HFFc6 (cell line): ENCODE measurements around the gene ENC1. TPM values are rescaled to one million over a fixed set of nuclear protein-coding genes. Genes with fewer than 3 reads are reported as not detected.

Experiments
- DNase-seq: peaks from one replicate; pipeline ENCODE4 v3.0.0-alpha.2; 2018
- H3K27ac Mint-ChIP-seq: 2 replicates; pipeline ENCODE4 v1.8.0; 2020; ENCODE audit warnings: mild to moderate bottlenecking, mixed read lengths
- H3K27me3 Mint-ChIP-seq: 2 replicates; pipeline ENCODE4 v1.8.0; 2021; ENCODE audit warnings: mild to moderate bottlenecking, moderate library complexity, mixed read lengths; ENCODE audit not compliant: insufficient read depth
- H3K36me3 Mint-ChIP-seq: 2 replicates; pipeline ENCODE4 v1.8.0; 2021; ENCODE audit warnings: low read depth, mixed read lengths
- H3K4me1 Mint-ChIP-seq: 2 replicates; pipeline ENCODE4 v1.8.0; 2020; ENCODE audit warnings: low read depth, mixed read lengths
- H3K4me3 Mint-ChIP-seq: 2 replicates; pipeline ENCODE4 v1.8.0; 2020; ENCODE audit warnings: mild to moderate bottlenecking, moderate library complexity, mixed read lengths
- H3K9me3 Mint-ChIP-seq: 2 replicates; pipeline ENCODE4 v1.8.0; 2020; ENCODE audit warnings: mild to moderate bottlenecking, mixed read lengths
- CTCF ChIP-seq: fragments of 200-600 bp; sonication (generic); IDR thresholded peaks from 2 replicates; pipeline ENCODE4 v1.5.0; 2021; ENCODE audit warnings: antibody characterized with exemption, mild to moderate bottlenecking
- total RNA-seq, 6 experiments: library from RNA; stranded (reverse); fragmentation: NEBNext Ultra II Directional; extraction: Animal tissue kit (Norgen Biotek cat#: 25700); gene quantifications; 2 replicates in 1 of 6; 3 replicates in 5 of 6; pipeline ENCODE4 v1.2.3, GENCODE V29; 2021

Gene ENC1
- total RNA-seq, 6 experiments from 2014 or later = 22.6 to 56.4 (median 25.4) TPM

DNA sequence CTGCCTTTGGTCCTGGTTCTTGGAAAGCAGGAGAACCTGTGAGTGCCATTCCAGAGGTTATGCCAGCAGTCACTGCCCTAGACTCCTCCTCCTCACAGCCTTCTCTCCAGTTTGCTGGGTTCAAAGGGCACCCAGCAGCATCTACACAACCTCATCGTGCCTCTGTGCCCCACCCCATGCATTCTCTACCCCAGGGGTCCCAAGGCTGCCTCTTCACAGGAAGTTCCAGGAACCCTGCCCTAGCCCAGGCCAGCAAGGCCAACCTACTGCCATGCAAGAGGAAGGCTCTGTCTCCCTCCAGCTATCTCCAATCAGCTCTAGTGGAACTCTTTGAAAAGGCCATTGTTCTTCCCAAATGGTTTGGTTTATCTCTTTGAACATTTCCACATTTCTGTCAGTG is 21.2 kb downstream of the ENC1 start:
- Mint-ChIP-seq H3K36me3 (no peaks in the 10 kb centered on the region), H3K9me3 (no peaks in the 10 kb centered on the region), H3K27ac (no peak overlapping the region), H3K27me3 (no peaks in the 10 kb centered on the region), H3K4me1 (peaks cover 22% of the 10 kb centered on the region), H3K4me3 (no peak overlapping the region)
- DNase-seq = no peak
- no peak for TF ChIP-seq CTCF

GRCh38 chr5:74618106-74618505 is 22.4 kb downstream of the ENC1 start:
- no peak for TF ChIP-seq CTCF
- no peak overlapping the region for H3K27ac Mint-ChIP-seq
- peaks cover 16% of the 10 kb centered on the region for H3K4me1 Mint-ChIP-seq

GRCh38 chr5:74617202-74617601 is 23.3 kb downstream of the ENC1 start:
- Mint-ChIP-seq H3K4me1 (peaks cover 7% of the 10 kb centered on the region), H3K4me3 (no peak overlapping the region), H3K9me3 (no peaks in the 10 kb centered on the region), H3K36me3 (no peaks in the 10 kb centered on the region), H3K27ac (no peak overlapping the region), H3K27me3 (no peaks in the 10 kb centered on the region; the same call in 1 of the 2 replicates)
- TF ChIP-seq CTCF = no peak
- no peak for DNase-seq

More at GRCh38 chr5:74618106-74618505, 22.4 kb downstream of the ENC1 start:
- Mint-ChIP-seq H3K4me3 (no peak overlapping the region), H3K36me3 (no peaks in the 10 kb centered on the region), H3K27me3 (no peaks in the 10 kb centered on the region; the same call in 1 of the 2 replicates), H3K9me3 (no peaks in the 10 kb centered on the region)
- DNase-seq = no peak

GRCh38 chr5:74616236-74617146 is 24.0 kb downstream of the ENC1 start:
- Mint-ChIP-seq H3K4me3 (no peak overlapping the region), H3K4me1 (no peaks in the 10 kb centered on the region), H3K9me3 (no peaks in the 10 kb centered on the region), H3K27ac (no peak overlapping the region), H3K27me3 (peaks cover 3% of the 10 kb centered on the region; the same call in 1 of the 2 replicates), H3K36me3 (no peaks in the 10 kb centered on the region)
- no peak for DNase-seq
- TF ChIP-seq CTCF = no peak

GRCh38 chr5:74613283-74613682 is 27.2 kb downstream of the ENC1 start:
- H3K4me1 Mint-ChIP-seq = peaks cover 6% of the 10 kb centered on the region
- no peaks in the 10 kb centered on the region for H3K36me3 Mint-ChIP-seq
- no peak for TF ChIP-seq CTCF
- no peak for DNase-seq
- no peak overlapping the region for H3K4me3 Mint-ChIP-seq
- H3K27ac Mint-ChIP-seq = no peak overlapping the region
- no peaks in the 10 kb centered on the region for H3K9me3 Mint-ChIP-seq
- H3K27me3 Mint-ChIP-seq = peaks cover 3% of the 10 kb centered on the region; the same call in 1 of the 2 replicates
